ENCODE results near the gene EGLN2.

Gene EGLN2

GRCh38 chr19:40800339-40800996, 1.5 kb downstream of the EGLN2 start:
- Histone ChIP-seq H3K27ac (ENCODE audit: low read length) (peak overlapping the region; percentile 90), H3K79me2 (ENCODE audit: insufficient read depth, low read length) (peaks cover 66% of the 10 kb centered on the region)
- no peak for TF ChIP-seq EZH2 (IDR thresholded peaks at IDR 0.05; ENCODE audit: borderline replicate concordance, low read depth, low read length, severe bottlenecking)
- TF ChIP-seq, protein P1, sequence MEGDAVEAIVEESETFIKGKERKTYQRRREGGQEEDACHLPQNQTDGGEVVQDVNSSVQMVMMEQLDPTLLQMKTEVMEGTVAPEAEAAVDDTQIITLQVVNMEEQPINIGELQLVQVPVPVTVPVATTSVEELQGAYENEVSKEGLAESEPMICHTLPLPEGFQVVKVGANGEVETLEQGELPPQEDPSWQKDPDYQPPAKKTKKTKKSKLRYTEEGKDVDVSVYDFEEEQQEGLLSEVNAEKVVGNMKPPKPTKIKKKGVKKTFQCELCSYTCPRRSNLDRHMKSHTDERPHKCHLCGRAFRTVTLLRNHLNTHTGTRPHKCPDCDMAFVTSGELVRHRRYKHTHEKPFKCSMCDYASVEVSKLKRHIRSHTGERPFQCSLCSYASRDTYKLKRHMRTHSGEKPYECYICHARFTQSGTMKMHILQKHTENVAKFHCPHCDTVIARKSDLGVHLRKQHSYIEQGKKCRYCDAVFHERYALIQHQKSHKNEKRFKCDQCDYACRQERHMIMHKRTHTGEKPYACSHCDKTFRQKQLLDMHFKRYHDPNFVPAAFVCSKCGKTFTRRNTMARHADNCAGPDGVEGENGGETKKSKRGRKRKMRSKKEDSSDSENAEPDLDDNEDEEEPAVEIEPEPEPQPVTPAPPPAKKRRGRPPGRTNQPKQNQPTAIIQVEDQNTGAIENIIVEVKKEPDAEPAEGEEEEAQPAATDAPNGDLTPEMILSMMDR (IDR thresholded peaks at IDR 0.05; ENCODE audit: borderline replicate concordance, extremely low read depth, low read length, poor library complexity, severe bottlenecking) = no peak

GRCh38 chr19:40800997-40801377, 2.0 kb downstream of the EGLN2 start:
- Histone ChIP-seq H3K27ac (ENCODE audit: low read length) (no peak overlapping the region), H3K4me2 (ENCODE audit: insufficient read depth, low read length) (peak overlapping the region; percentile 70), H2AFZ (ENCODE audit: low read depth, low read length) (no peak overlapping the region), H4K20me1 (ENCODE audit: insufficient read depth, low read length) (peaks cover 61% of the 10 kb centered on the region), H3K4me3 (ENCODE audit: low read depth in 1 of 2, low read length in 2 of 2) (peak overlapping the region in 1 of 2 experiments; percentile 79; a peak in 2 of 4 replicates), H3K79me2 (ENCODE audit: insufficient read depth, low read length) (peaks cover 71% of the 10 kb centered on the region), H3K27me3 (ENCODE audit: insufficient read depth, low read length, poor library complexity) (no peaks in the 10 kb centered on the region), H3K4me1 (ENCODE audit: insufficient read depth, low read length) (peaks cover 64% of the 10 kb centered on the region), H3K9me3 (ENCODE audit: insufficient read depth, low read length, severe bottlenecking) (no peaks in the 10 kb centered on the region), H3K9ac (ENCODE audit: low read depth, low read length) (peak overlapping the region; percentile 92), H3K36me3 (ENCODE audit: insufficient read depth, low read length) (peaks cover 57% of the 10 kb centered on the region)
- no peak for ATAC-seq (ENCODE audit: insufficient read depth, low read depth)
- no peak for DNase-seq
- TF ChIP-seq EZH2 (IDR thresholded peaks at IDR 0.05; ENCODE audit: borderline replicate concordance, low read depth, low read length, severe bottlenecking) = no peak
- TF ChIP-seq, protein P1 (IDR thresholded peaks at IDR 0.05; ENCODE audit: borderline replicate concordance, extremely low read depth, low read length, poor library complexity, severe bottlenecking) = no peak

More at GRCh38 chr19:40800339-40800996, 1.5 kb downstream of the EGLN2 start:
- no peaks in the 10 kb centered on the region for H3K27me3 ChIP-seq (ENCODE audit: insufficient read depth, low read length, poor library complexity)
- ATAC-seq (ENCODE audit: insufficient read depth, low read depth) (no peak), DNase-seq (no peak)
- peak overlapping the region; percentile 79 to 92; a peak in 3 of 4 replicates for H3K4me3 ChIP-seq (ENCODE audit: low read depth in 1 of 2, low read length in 2 of 2)
- no peak overlapping the region for H2AFZ ChIP-seq (ENCODE audit: low read depth, low read length)
- H4K20me1 ChIP-seq (ENCODE audit: insufficient read depth, low read length) = peaks cover 56% of the 10 kb centered on the region
- H3K4me1 ChIP-seq (ENCODE audit: insufficient read depth, low read length) = peaks cover 64% of the 10 kb centered on the region
- H3K9ac ChIP-seq (ENCODE audit: low read depth, low read length) = peak overlapping the region; percentile 92
- H3K36me3 ChIP-seq (ENCODE audit: insufficient read depth, low read length) = peaks cover 52% of the 10 kb centered on the region
- no peaks in the 10 kb centered on the region for H3K9me3 ChIP-seq (ENCODE audit: insufficient read depth, low read length, severe bottlenecking)
- H3K4me2 ChIP-seq (ENCODE audit: insufficient read depth, low read length) = peak overlapping the region; percentile 70

- Histone ChIP-seq H4K20me1 (ENCODE audit: insufficient read depth, low read length) (peaks cover 68% of the 10 kb centered on the region), H3K27me3 (ENCODE audit: insufficient read depth, low read length, poor library complexity) (no peaks in the 10 kb centered on the region), H3K4me2 (ENCODE audit: insufficient read depth, low read length) (peak overlapping the region; percentile 70), H3K79me2 (ENCODE audit: insufficient read depth, low read length) (peaks cover 78% of the 10 kb centered on the region), H3K9me3 (ENCODE audit: insufficient read depth, low read length, severe bottlenecking) (no peaks in the 10 kb centered on the region), H2AFZ (ENCODE audit: low read depth, low read length) (no peak overlapping the region), H3K9ac (ENCODE audit: low read depth, low read length) (peak overlapping the region; percentile 92), H3K4me1 (ENCODE audit: insufficient read depth, low read length) (peaks cover 64% of the 10 kb centered on the region), H3K36me3 (ENCODE audit: insufficient read depth, low read length) (peaks cover 63% of the 10 kb centered on the region), H3K4me3 (ENCODE audit: low read depth in 1 of 2, low read length in 2 of 2) (peak overlapping the region in 1 of 2 experiments; percentile 79; a peak in 2 of 4 replicates), H3K27ac (ENCODE audit: low read length) (peak overlapping the region; percentile 52; the same call in 1 of the 2 replicates)
- TF ChIP-seq, protein P1 (IDR thresholded peaks at IDR 0.05; ENCODE audit: borderline replicate concordance, extremely low read depth, low read length, poor library complexity, severe bottlenecking) = no peak
- no peak for TF ChIP-seq EZH2 (IDR thresholded peaks at IDR 0.05; ENCODE audit: borderline replicate concordance, low read depth, low read length, severe bottlenecking)
- ATAC-seq (ENCODE audit: insufficient read depth, low read depth) (no peak), DNase-seq (no peak)
These were observed 2.7 kb downstream of the EGLN2 start for GRCh38 chr19:40801426-40802299.
